Neural progenitor cell (in vitro differentiated cells): ENCODE measurements around the gene ROBO2. TPM values are rescaled to one million over a fixed set of nuclear protein-coding genes. Genes with fewer than 3 reads are reported as not detected.

Experiments
- DNase-seq: peaks from one replicate; pipeline ENCODE4 v3.0.0-alpha.2; 2016; ENCODE audit warnings: low spot score
- H2AFZ ChIP-seq: fragments of 200-600 bp; sonication (generic); replicated peaks from 2 replicates; pipeline ENCODE4 v1.6.1; 2016; ENCODE audit warnings: antibody characterized with exemption
- H3F3A ChIP-seq: fragments of 200-600 bp; sonication (generic); 2 replicates; pipeline ENCODE4 v1.6.1; 2016; ENCODE audit warnings: antibody characterized with exemption, low read depth
- H3K27ac ChIP-seq: fragments of 200-600 bp; sonication (generic); 2 replicates; pipeline ENCODE4 v1.5.1; 2016; ENCODE audit warnings: mild to moderate bottlenecking
- H3K27me3 ChIP-seq: fragments of 200-600 bp; sonication (generic); 2 replicates; pipeline ENCODE4 v1.6.1; 2016; ENCODE audit warnings: mild to moderate bottlenecking, moderate library complexity
- H3K36me3 ChIP-seq: fragments of 200-600 bp; sonication (generic); 2 replicates; pipeline ENCODE4 v1.5.1; 2016
- H3K4me1 ChIP-seq: fragments of 200-600 bp; sonication (generic); 2 replicates; pipeline ENCODE4 v1.6.1; 2016; ENCODE audit warnings: mixed run types
- H3K4me2 ChIP-seq: fragments of 200-600 bp; sonication (generic); 2 replicates; pipeline ENCODE4 v1.6.1; 2016
- H3K4me3 ChIP-seq: fragments of 200-600 bp; sonication (generic); 2 replicates; pipeline ENCODE4 v1.5.1; 2016
- H3K79me2 ChIP-seq: fragments of 200-600 bp; sonication (generic); 2 replicates; pipeline ENCODE4 v1.6.1; 2016; ENCODE audit warnings: low read depth
- H3K9ac ChIP-seq: fragments of 200-600 bp; sonication (generic); 2 replicates; pipeline ENCODE4 v1.6.1; 2016
- H3K9me3 ChIP-seq: fragments of 200-600 bp; sonication (generic); 2 replicates; pipeline ENCODE4 v1.5.1; 2016; ENCODE audit warnings: low read depth
- H4K20me1 ChIP-seq: fragments of 200-600 bp; sonication (generic); 2 replicates; pipeline ENCODE4 v1.6.1; 2016; ENCODE audit warnings: low read depth
- H3K27ac Mint-ChIP-seq: 3 replicates; pipeline ENCODE4 v1.8.0; 2021; ENCODE audit warnings: mixed read lengths
- H3K27me3 Mint-ChIP-seq: 2 replicates; pipeline ENCODE4 v1.8.0; 2022; ENCODE audit warnings: low read depth, mild to moderate bottlenecking, inconsistent platforms, moderate library complexity, mixed read lengths; ENCODE audit not compliant: insufficient read depth
- H3K36me3 Mint-ChIP-seq: 3 replicates; pipeline ENCODE4 v1.8.0; 2021; ENCODE audit warnings: mixed read lengths
- H3K4me1 Mint-ChIP-seq: 3 replicates; pipeline ENCODE4 v1.8.0; 2021; ENCODE audit warnings: mixed read lengths
- H3K4me3 Mint-ChIP-seq: 3 replicates; pipeline ENCODE4 v1.8.0; 2021; ENCODE audit warnings: mild to moderate bottlenecking, moderate library complexity, mixed read lengths
- H3K9me3 Mint-ChIP-seq: 3 replicates; pipeline ENCODE4 v1.8.0; 2020; ENCODE audit warnings: mixed read lengths
- CTCF ChIP-seq: fragments of 200-600 bp; sonication (generic); IDR thresholded peaks from 2 replicates; pipeline ENCODE4 v1.5.1; 2017; ENCODE audit warnings: antibody characterized with exemption, mild to moderate bottlenecking
- EZH2 ChIP-seq: fragments of 200-600 bp; sonication (generic); IDR thresholded peaks from 2 replicates; pipeline ENCODE4 v1.6.1; 2017; ENCODE audit warnings: antibody characterized with exemption, mild to moderate bottlenecking, moderate library complexity
- EZH2phosphoT487 ChIP-seq: fragments of 200-600 bp; sonication (generic); IDR thresholded peaks from 2 replicates; pipeline ENCODE4 v1.6.1; 2017; ENCODE audit warnings: antibody characterized with exemption
- total RNA-seq: library from RNA; depleted of rRNA; stranded (reverse); fragments of >200 nt; gene quantifications from 2 replicates; pipeline ENCODE4 v1.2.3, GENCODE V29; 2015; ENCODE audit warnings: low replicate concordance

ROBO2 gene
- total RNA-seq, 1 donor from 2014 or later, result 15.0 TPM

GRCh38 chr3:77248420-77248819 lies 208.5 kb downstream of the ROBO2 start:
- no peaks in the 10 kb centered on the region for H3K9me3 ChIP-seq
- no peaks in the 10 kb centered on the region for H3K79me2 ChIP-seq
- no peak overlapping the region for H3K4me3 ChIP-seq
- Mint-ChIP-seq H3K27me3 (no peaks in the 10 kb centered on the region), H3K9me3 (no peaks in the 10 kb centered on the region), H3K4me3 (no peak overlapping the region), H3K36me3 (peaks cover 2% of the 10 kb centered on the region), H3K27ac (peak overlapping the region; percentile 60), H3K4me1 (peaks cover 23% of the 10 kb centered on the region)
- no peaks in the 10 kb centered on the region for H4K20me1 ChIP-seq
- no peak overlapping the region for H3K9ac ChIP-seq
- no peak overlapping the region for H3K27ac ChIP-seq
- H3K4me1 ChIP-seq, result no peaks in the 10 kb centered on the region
- TF ChIP-seq CTCF (no peak), EZH2 (no peak), EZH2phosphoT487 (no peak)
- no peaks in the 10 kb centered on the region for H3K27me3 ChIP-seq
- no peak overlapping the region for H2AFZ ChIP-seq
- H3K36me3 ChIP-seq, result no peaks in the 10 kb centered on the region
- H3K4me2 ChIP-seq, result no peak overlapping the region
- DNase-seq, result no peak
- H3F3A ChIP-seq, result no peaks in the 10 kb centered on the region

GRCh38 chr3:77251136-77251535 lies 211.2 kb downstream of the ROBO2 start:
- no peaks in the 10 kb centered on the region for H3K27me3 Mint-ChIP-seq
- H3K27me3 ChIP-seq, result no peaks in the 10 kb centered on the region
- H3K9me3 ChIP-seq, result no peaks in the 10 kb centered on the region
- H3F3A ChIP-seq, result no peaks in the 10 kb centered on the region
- peaks cover under 1% of the 10 kb centered on the region for H3K36me3 Mint-ChIP-seq
- H3K27ac Mint-ChIP-seq, result no peak overlapping the region
- H3K36me3 ChIP-seq, result no peaks in the 10 kb centered on the region
- H3K4me1 ChIP-seq, result no peaks in the 10 kb centered on the region
- TF ChIP-seq CTCF (no peak), EZH2 (no peak), EZH2phosphoT487 (no peak)
- no peak overlapping the region for H3K9ac ChIP-seq
- H3K4me2 ChIP-seq, result no peak overlapping the region
- no peak overlapping the region for H3K4me3 ChIP-seq
- H3K9me3 Mint-ChIP-seq, result no peaks in the 10 kb centered on the region
- no peak overlapping the region for H2AFZ ChIP-seq
- DNase-seq, result no peak
- no peak overlapping the region for H3K4me3 Mint-ChIP-seq
- H4K20me1 ChIP-seq, result no peaks in the 10 kb centered on the region
- no peak overlapping the region for H3K27ac ChIP-seq
- no peaks in the 10 kb centered on the region for H3K79me2 ChIP-seq
- H3K4me1 Mint-ChIP-seq, result peaks cover 28% of the 10 kb centered on the region

GRCh38 chr3:77254967-77255831 lies 215.3 kb downstream of the ROBO2 start:
- no peaks in the 10 kb centered on the region for H3K36me3 ChIP-seq
- H2AFZ ChIP-seq, result peak overlapping the region; percentile 8
- no peaks in the 10 kb centered on the region for H3F3A ChIP-seq
- no peaks in the 10 kb centered on the region for H3K4me1 ChIP-seq
- no peak overlapping the region for H3K27ac Mint-ChIP-seq
- peaks cover 22% of the 10 kb centered on the region for H3K4me1 Mint-ChIP-seq
- peaks cover 4% of the 10 kb centered on the region for H3K9me3 Mint-ChIP-seq
- peaks cover 5% of the 10 kb centered on the region for H3K36me3 Mint-ChIP-seq
- H3K27ac ChIP-seq, result no peak overlapping the region
- no peak overlapping the region for H3K4me3 Mint-ChIP-seq
- H3K4me2 ChIP-seq, result no peak overlapping the region
- peak; percentile 80 for DNase-seq
- H3K9ac ChIP-seq, result no peak overlapping the region
- H3K4me3 ChIP-seq, result no peak overlapping the region
- H4K20me1 ChIP-seq, result no peaks in the 10 kb centered on the region
- no peaks in the 10 kb centered on the region for H3K27me3 ChIP-seq
- TF ChIP-seq EZH2phosphoT487 (no peak), EZH2 (no peak), CTCF (peak; percentile 85)
- no peaks in the 10 kb centered on the region for H3K27me3 Mint-ChIP-seq
- no peaks in the 10 kb centered on the region for H3K79me2 ChIP-seq
- no peaks in the 10 kb centered on the region for H3K9me3 ChIP-seq
